Activated B cell treated with CpG ODN at 0.5 μM for 24 hours (primary cell): ENCODE measurements around the gene MYRIP. TPM values are rescaled to one million over a fixed set of nuclear protein-coding genes. Genes with fewer than 3 reads are reported as not detected.

Experiments used
- ATAC-seq: fragments of 200-7000 bp; cut with Tn5 transposase; one replicate; pipeline ENCODE4 v1.10.0; 2021; ENCODE audit warnings: low read depth, mild to moderate bottlenecking, moderate library complexity
- CTCF ChIA-PET: fragments of 350-600 bp; sonication (Branson Sonifier 250); formaldehyde crosslinking; loops from one replicate; lab custom pipeline; 2021; ENCODE audit warnings: antibody characterized with exemption; lab: Charles Lee
- POLR2A ChIA-PET: fragments of 350-600 bp; sonication (Branson Sonifier 250); formaldehyde crosslinking; loops from one replicate; lab custom pipeline; 2021; ENCODE audit warnings: antibody characterized with exemption; lab: Charles Lee
- DNase-seq: peaks from one replicate; pipeline ENCODE4 v3.0.0; 2022
- H3K27ac Mint-ChIP-seq: one replicate; pipeline ENCODE4 v1.8.0; 2020; ENCODE audit warnings: mixed read lengths
- H3K27me3 Mint-ChIP-seq: one replicate; pipeline ENCODE4 v1.8.0; 2021; ENCODE audit warnings: mixed read lengths
- H3K36me3 Mint-ChIP-seq: one replicate; pipeline ENCODE4 v1.8.0; 2021; ENCODE audit warnings: low read depth, mixed read lengths
- H3K4me1 Mint-ChIP-seq: one replicate; pipeline ENCODE4 v1.8.0; 2021; ENCODE audit warnings: mixed read lengths
- H3K4me3 Mint-ChIP-seq: one replicate; pipeline ENCODE4 v1.8.0; 2020; ENCODE audit warnings: mild to moderate bottlenecking, mixed read lengths
- H3K9me3 Mint-ChIP-seq: one replicate; pipeline ENCODE4 v1.8.0; 2020; ENCODE audit warnings: mixed read lengths
- intact Hi-C: fragments of 100-400 bp; cut with micrococcal nuclease; formaldehyde crosslinking; loops from one replicate; pipeline ENCODE4 v1.15.1; 2024
- total RNA-seq: library from RNA; stranded (reverse); gene quantifications from 2 replicates; pipeline ENCODE4 v1.2.3, GENCODE V29; 2022
- TF ChIP-seq, protein P1 (sequence below): fragments of 200-600 bp; IDR thresholded peaks from one replicate; pipeline ENCODE4 v1.8.0; 2022; ENCODE audit warnings: antibody characterized with exemption, mild to moderate bottlenecking

MYRIP gene
- total RNA-seq, 1 donor from 2014 or later, result 0.20 TPM

DNA sequence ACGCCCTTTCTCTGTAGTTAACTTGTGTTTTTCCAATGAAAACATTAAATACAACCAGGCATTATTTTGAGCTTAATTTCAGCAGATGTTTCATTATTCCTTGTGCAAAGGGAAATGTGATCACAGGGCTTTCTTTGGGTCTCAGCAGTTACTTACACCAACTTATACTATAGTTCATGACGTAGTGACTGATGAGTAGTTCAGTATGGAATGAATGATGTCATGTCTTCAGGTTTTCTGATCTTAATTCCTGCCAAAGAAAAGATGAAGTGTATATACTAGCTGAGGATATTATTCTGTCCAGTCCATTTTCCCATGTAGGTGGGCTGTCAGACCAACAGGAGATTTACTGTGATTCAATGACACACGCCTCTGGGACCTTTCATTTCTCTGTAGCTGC is 61.3 kb downstream of the MYRIP start:
- Mint-ChIP-seq H3K4me1 (no peaks in the 10 kb centered on the region), H3K36me3 (no peaks in the 10 kb centered on the region), H3K27ac (no peak overlapping the region), H3K4me3 (no peak overlapping the region), H3K9me3 (peaks cover 10% of the 10 kb centered on the region), H3K27me3 (no peaks in the 10 kb centered on the region)
- CTCF ChIA-PET, result no interaction called here
- no peak for DNase-seq
- no peak for ATAC-seq
- TF ChIP-seq, protein P1, sequence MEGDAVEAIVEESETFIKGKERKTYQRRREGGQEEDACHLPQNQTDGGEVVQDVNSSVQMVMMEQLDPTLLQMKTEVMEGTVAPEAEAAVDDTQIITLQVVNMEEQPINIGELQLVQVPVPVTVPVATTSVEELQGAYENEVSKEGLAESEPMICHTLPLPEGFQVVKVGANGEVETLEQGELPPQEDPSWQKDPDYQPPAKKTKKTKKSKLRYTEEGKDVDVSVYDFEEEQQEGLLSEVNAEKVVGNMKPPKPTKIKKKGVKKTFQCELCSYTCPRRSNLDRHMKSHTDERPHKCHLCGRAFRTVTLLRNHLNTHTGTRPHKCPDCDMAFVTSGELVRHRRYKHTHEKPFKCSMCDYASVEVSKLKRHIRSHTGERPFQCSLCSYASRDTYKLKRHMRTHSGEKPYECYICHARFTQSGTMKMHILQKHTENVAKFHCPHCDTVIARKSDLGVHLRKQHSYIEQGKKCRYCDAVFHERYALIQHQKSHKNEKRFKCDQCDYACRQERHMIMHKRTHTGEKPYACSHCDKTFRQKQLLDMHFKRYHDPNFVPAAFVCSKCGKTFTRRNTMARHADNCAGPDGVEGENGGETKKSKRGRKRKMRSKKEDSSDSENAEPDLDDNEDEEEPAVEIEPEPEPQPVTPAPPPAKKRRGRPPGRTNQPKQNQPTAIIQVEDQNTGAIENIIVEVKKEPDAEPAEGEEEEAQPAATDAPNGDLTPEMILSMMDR, result no peak
- intact Hi-C loops, result no loop called here
- POLR2A ChIA-PET, result no interaction called here

DNA sequence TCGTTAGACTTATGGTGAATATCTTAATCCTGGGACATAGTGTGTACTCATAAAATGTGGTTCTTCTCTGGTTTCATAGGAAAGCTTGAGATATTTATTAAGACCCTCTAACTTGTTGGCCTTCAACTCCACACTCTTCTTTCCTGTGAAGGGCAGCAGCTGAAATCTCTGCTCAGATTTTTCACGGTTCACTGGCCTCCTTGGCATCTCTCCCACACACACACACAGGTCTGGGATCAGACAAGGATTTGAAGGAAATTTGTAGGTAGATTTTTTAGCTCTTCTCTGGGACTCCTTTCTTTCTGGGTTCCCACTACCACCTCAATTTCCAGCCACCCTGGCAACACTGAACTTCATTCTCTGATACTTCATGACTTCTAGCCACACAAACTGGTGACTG is 70.2 kb downstream of the MYRIP start:
- CTCF ChIA-PET, result no interaction called here
- Mint-ChIP-seq H3K36me3 (no peaks in the 10 kb centered on the region), H3K9me3 (peaks cover 4% of the 10 kb centered on the region), H3K27me3 (peaks cover 5% of the 10 kb centered on the region), H3K4me1 (no peaks in the 10 kb centered on the region), H3K27ac (no peak overlapping the region), H3K4me3 (no peak overlapping the region)
- TF ChIP-seq, protein P1, result no peak
- no peak for DNase-seq
- no peak for ATAC-seq
- POLR2A ChIA-PET, result no interaction called here
- intact Hi-C loops, result no loop called here

DNA sequence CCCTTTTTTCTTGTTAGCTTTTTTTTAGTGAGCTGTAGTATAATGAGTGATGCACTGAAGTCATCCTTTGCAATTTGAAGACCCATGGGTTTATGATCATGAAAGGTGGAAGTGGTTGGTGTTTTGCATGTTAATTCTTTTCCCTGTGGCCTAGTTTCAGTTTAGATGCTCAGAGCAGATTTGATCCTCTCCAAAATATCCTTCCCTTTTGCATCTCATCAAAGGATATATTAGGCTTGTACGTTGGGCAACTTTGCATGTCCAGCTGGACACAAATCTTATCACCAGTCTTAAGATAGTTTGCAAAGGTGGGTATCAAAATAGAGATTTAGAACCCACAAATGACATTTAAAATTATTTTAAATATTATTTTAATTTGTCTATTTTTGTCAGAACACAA is 72.7 kb downstream of the MYRIP start:
- Mint-ChIP-seq H3K27me3 (peaks cover 5% of the 10 kb centered on the region), H3K4me3 (no peak overlapping the region), H3K9me3 (no peaks in the 10 kb centered on the region), H3K36me3 (no peaks in the 10 kb centered on the region), H3K27ac (no peak overlapping the region), H3K4me1 (no peaks in the 10 kb centered on the region)
- TF ChIP-seq, protein P1, result no peak
- ChIA-PET POLR2A (no interaction called here), CTCF (no interaction called here)
- intact Hi-C loops, result no loop called here
- DNase-seq (no peak), ATAC-seq (no peak)

- H3K4me3 Mint-ChIP-seq, result no peak overlapping the region
- TF ChIP-seq, protein P1, result no peak
- H3K27ac Mint-ChIP-seq, result no peak overlapping the region
- no peaks in the 10 kb centered on the region for H3K9me3 Mint-ChIP-seq
- no peaks in the 10 kb centered on the region for H3K36me3 Mint-ChIP-seq
- ChIA-PET POLR2A (no interaction called here), CTCF (no interaction called here)
- intact Hi-C loops, result no loop called here
- DNase-seq (no peak), ATAC-seq (no peak)
- H3K4me1 Mint-ChIP-seq, result no peaks in the 10 kb centered on the region
- H3K27me3 Mint-ChIP-seq, result no peaks in the 10 kb centered on the region
Measured at GRCh38 chr3:39892068-39892467, 82.7 kb downstream of the MYRIP start.

- Mint-ChIP-seq H3K4me3 (no peak overlapping the region), H3K9me3 (no peaks in the 10 kb centered on the region), H3K4me1 (no peaks in the 10 kb centered on the region), H3K36me3 (no peaks in the 10 kb centered on the region), H3K27me3 (no peaks in the 10 kb centered on the region), H3K27ac (no peak overlapping the region)
- intact Hi-C loops, result no loop called here
- CTCF ChIA-PET, result no interaction called here
- POLR2A ChIA-PET, result no interaction called here
- ATAC-seq, result no peak
- TF ChIP-seq, protein P1, result no peak
- DNase-seq, result no peak
Measured at GRCh38 chr3:39896184-39896583, 86.8 kb downstream of the MYRIP start.
